ENCODE results near the gene CASP9.

Gene CASP9

DNA sequence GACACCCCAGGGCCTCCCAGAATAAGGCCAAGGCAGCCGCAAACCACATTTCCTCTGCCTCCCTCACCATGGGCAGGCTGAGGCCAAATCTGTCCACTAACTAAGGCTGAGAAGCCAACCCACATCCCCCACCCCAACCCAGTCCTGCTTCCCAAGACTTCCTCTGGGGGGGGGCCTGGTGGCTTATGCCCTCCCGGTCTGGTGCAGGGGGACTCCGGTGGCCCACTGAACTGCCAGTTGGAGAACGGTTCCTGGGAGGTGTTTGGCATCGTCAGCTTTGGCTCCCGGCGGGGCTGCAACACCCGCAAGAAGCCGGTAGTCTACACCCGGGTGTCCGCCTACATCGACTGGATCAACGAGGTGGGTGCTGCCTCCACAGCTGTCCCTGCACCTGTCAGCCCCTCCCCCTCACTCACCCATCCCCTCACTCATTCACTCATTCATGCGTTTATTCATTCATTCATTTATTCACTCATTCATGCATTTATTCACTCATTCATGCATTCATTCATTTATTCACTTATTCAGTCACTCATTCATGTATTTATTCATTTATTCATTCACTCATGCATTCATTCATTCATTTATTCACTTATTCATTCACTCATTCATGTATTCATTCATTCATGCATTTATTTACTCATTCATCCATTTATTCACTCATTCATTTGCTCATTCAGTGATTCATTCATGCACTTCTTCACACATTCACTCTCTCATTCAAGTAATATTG lies 78.5 kb downstream of the CASP9 start:
- DNase-seq (ENCODE audit: low read depth): no peak

DNA sequence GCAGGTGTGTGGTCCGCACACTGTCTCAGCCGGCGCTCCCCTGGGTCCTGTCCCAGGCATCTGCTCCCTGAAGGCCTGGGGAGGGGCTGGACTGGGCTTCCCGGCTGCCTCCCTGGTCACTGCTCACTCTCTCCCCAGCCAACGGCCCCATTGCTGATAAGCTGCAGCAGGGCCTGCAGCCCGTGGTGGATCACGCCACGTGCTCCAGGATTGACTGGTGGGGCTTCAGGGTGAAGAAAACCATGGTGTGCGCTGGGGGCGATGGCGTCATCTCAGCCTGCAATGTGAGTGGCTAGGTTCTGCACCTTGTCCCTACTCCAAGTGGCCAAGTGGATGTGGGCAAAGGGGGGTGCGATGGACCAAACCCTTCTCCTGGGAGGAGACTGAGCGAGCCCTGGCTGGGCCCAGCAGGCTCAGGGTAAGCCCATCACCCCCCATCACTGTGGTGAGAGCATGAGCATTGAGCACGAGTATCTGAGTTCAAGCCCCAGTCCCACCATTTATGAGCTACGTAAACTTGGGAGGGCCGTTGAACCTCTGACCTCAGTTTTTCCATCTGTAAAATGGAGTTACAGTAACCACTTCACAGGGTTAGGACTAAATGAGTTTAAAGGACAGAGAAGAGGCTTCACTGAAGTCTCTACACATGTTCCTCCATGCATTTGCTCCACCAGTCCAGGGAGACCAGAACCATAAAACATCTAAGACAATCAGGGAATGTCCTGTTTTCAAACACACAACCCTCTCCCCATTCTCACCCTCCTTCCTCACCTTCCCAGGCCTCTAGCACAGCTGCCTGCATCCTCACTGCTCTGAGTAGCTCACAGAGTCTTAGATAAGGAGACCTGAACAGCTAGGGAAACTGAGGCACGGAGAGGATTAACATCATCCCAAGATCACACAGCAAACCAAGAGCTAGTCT lies 79.3 kb downstream of the CASP9 start:
- no peak for DNase-seq (ENCODE audit: low read depth)

- DNase-seq (ENCODE audit: low read depth): no peak
Observed at GRCh38 chr1:15443281-15443680, 80.7 kb downstream of the CASP9 start.

GRCh38 chr1:15442759-15443158 lies 81.3 kb downstream of the CASP9 start:
- no peak for DNase-seq (ENCODE audit: low read depth)

- DNase-seq (ENCODE audit: low read depth): no peak
Observed at GRCh38 chr1:15442119-15442518, 81.9 kb downstream of the CASP9 start.
